ENCODE results near the gene JAGN1. TPM values are rescaled to one million over a fixed set of nuclear protein-coding genes. Genes with fewer than 3 reads are reported as not detected.

Gene JAGN1
- polyA plus RNA-seq = 73.1 and 97.0 TPM in 2 replicates

GRCh38 chr3:9890249-9891071 lies at the start of gene JAGN1:
Gene JAGN1, plus strand, starts transcription at chr3:9890610. Its CDS starts 113 bp downstream, at chr3:9890723.

GRCh38 chr3:9843715-9844438 lies 46.5 kb upstream of the JAGN1 start, which contains the start of gene RPUSD3:
Gene RPUSD3, minus strand, starts transcription at chr3:9844008. Its CDS starts 18 bp downstream, at chr3:9843990.

GRCh38 chr3:9879830-9880549 lies 10.4 kb upstream of the JAGN1 start, which contains the start of gene CIDEC:
Gene CIDEC, minus strand, starts transcription at chr3:9880253. Its CDS starts 1,767 bp downstream, at chr3:9878486.

GRCh38 chr3:9902372-9903237 lies 12.2 kb downstream of the JAGN1 start, which contains the start of gene IL17RE:
Gene IL17RE, plus strand, starts transcription at chr3:9902848. Its CDS starts 85 bp downstream, at chr3:9902933.

GRCh38 chr3:9916734-9917680 lies 26.6 kb downstream of the JAGN1 start, which contains the start of gene IL17RC:
Gene IL17RC, plus strand, starts transcription at chr3:9917098. Its CDS starts 218 bp downstream, at chr3:9917316.

GRCh38 chr3:9933561-9934234 lies 43.3 kb downstream of the JAGN1 start, which contains the start of gene CRELD1:
Gene CRELD1, plus strand, starts transcription at chr3:9933834. Its CDS starts 605 bp downstream, at chr3:9934439.

Other genes with a start within 250 kb of the JAGN1 start
- gene MTMR14, start 241.1 kb upstream of the JAGN1 start, polyA plus RNA-seq = 4.3 and 7.9 TPM in 2 replicates
- gene CPNE9, start 186.8 kb upstream of the JAGN1 start, polyA plus RNA-seq = 6.6 and 12.5 TPM in 2 replicates
- gene BRPF1, start 158.9 kb upstream of the JAGN1 start, polyA plus RNA-seq = 0.85 and 0.97 TPM in 2 replicates
- gene OGG1, start 140.7 kb upstream of the JAGN1 start, polyA plus RNA-seq = 1.9 and 2.9 TPM in 2 replicates
- 8.3 and 13.7 TPM in 2 replicates for gene CAMK1, start 120.7 kb upstream of the JAGN1 start, polyA plus RNA-seq
- gene TADA3, start 98.1 kb upstream of the JAGN1 start, polyA plus RNA-seq = 12.9 and 15.4 TPM in 2 replicates
- 63.2 and 66.1 TPM in 2 replicates for gene ARPC4, start 97.5 kb upstream of the JAGN1 start, polyA plus RNA-seq
- 3.5 and 13.1 TPM in 2 replicates for gene TTLL3, start 80.3 kb upstream of the JAGN1 start, polyA plus RNA-seq
- gene RPUSD3, start 46.6 kb upstream of the JAGN1 start, polyA plus RNA-seq = 43.3 and 50.7 TPM in 2 replicates
- gene CIDEC, start 10.4 kb upstream of the JAGN1 start, polyA plus RNA-seq = not detected in 2 replicates
- gene IL17RE, start 12.2 kb downstream of the JAGN1 start, polyA plus RNA-seq = 0.42 TPM in 1 of 2 replicates, not detected in the other
- not detected in 2 replicates for gene IL17RC, start 26.5 kb downstream of the JAGN1 start, polyA plus RNA-seq
- gene CRELD1, start 43.2 kb downstream of the JAGN1 start, polyA plus RNA-seq = 118 and 135 TPM in 2 replicates
- 4.9 and 5.1 TPM in 2 replicates for gene PRRT3, start 61.8 kb downstream of the JAGN1 start, polyA plus RNA-seq
- 277 and 423 TPM in 2 replicates for gene EMC3, start 96.2 kb downstream of the JAGN1 start, polyA plus RNA-seq
- 5.0 and 6.7 TPM in 2 replicates for gene FANCD2, start 135.8 kb downstream of the JAGN1 start, polyA plus RNA-seq
- not detected in 2 replicates for gene FANCD2OS, start 217.6 kb downstream of the JAGN1 start, polyA plus RNA-seq
- 377 and 495 TPM in 2 replicates for gene BRK1, start 225.1 kb downstream of the JAGN1 start, polyA plus RNA-seq

All from Purkinje cell (primary cell).